ENCODE measurements around the gene GK. TPM values are rescaled to one million over a fixed set of nuclear protein-coding genes. Genes with fewer than 3 reads are reported as not detected.

The GK gene
- total and polyA plus RNA-seq, 9 of the 15 experiments (the other 6 are each of a cell fraction or from before 2014, with no cell fraction given), result 8.0 to 15.7 (median 12.4) TPM

DNA sequence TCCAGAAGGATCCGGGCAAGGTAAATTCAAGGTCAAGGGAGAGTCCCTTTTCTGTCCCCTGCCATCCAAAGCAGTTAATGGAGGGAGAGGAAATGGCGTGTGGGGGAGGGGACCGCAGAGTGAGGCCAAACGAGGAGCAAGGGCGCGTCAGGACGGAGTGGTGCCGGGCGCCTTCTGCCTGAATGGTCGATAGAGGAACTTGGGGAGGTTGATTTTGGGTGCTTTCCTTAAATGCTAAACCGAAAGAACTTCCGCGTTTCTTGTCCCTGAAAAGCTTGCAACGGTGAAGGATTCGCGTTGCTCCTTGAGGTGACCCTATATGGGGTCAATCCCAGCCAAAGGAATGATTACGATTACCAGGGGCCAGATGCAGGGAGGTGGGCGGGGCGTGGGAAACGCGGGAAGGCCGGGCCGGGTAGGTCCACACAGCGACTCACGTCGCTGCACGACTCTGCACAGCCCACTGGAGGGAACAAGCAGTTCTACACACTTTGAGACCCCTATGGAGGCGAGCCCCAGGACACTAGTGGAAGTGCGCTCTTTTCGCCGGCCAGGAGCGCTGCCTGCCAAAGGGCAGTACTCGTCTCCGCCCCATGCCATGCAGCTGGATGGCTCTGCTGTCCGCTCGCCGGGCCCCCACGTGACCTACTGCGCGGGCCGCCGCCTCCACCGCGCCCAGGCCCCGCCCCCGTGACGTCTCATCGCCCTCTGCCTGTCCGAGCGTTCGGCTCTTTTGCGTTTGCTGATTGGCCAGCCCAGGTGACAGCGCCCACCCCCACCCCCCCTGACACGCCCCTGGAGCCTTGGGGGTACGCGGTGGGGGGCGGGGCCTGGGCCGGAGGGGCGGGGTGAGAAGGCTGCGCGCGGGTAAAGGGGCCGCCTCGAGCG is 452 bp upstream of the GK start (continued):
- TF ChIP-seq, protein P1, sequence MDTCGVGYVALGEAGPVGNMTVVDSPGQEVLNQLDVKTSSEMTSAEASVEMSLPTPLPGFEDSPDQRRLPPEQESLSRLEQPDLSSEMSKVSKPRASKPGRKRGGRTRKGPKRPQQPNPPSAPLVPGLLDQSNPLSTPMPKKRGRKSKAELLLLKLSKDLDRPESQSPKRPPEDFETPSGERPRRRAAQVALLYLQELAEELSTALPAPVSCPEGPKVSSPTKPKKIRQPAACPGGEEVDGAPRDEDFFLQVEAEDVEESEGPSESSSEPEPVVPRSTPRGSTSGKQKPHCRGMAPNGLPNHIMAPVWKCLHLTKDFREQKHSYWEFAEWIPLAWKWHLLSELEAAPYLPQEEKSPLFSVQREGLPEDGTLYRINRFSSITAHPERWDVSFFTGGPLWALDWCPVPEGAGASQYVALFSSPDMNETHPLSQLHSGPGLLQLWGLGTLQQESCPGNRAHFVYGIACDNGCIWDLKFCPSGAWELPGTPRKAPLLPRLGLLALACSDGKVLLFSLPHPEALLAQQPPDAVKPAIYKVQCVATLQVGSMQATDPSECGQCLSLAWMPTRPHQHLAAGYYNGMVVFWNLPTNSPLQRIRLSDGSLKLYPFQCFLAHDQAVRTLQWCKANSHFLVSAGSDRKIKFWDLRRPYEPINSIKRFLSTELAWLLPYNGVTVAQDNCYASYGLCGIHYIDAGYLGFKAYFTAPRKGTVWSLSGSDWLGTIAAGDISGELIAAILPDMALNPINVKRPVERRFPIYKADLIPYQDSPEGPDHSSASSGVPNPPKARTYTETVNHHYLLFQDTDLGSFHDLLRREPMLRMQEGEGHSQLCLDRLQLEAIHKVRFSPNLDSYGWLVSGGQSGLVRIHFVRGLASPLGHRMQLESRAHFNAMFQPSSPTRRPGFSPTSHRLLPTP (IDR thresholded peaks at IDR 0.05; ENCODE audit: borderline replicate concordance, extremely low read depth, insufficient read length), result no peak
- no peak for TF ChIP-seq TEAD1 (CRISPR knock-in tag; IDR thresholded peaks at IDR 0.05)
- TF ChIP-seq, protein P2, sequence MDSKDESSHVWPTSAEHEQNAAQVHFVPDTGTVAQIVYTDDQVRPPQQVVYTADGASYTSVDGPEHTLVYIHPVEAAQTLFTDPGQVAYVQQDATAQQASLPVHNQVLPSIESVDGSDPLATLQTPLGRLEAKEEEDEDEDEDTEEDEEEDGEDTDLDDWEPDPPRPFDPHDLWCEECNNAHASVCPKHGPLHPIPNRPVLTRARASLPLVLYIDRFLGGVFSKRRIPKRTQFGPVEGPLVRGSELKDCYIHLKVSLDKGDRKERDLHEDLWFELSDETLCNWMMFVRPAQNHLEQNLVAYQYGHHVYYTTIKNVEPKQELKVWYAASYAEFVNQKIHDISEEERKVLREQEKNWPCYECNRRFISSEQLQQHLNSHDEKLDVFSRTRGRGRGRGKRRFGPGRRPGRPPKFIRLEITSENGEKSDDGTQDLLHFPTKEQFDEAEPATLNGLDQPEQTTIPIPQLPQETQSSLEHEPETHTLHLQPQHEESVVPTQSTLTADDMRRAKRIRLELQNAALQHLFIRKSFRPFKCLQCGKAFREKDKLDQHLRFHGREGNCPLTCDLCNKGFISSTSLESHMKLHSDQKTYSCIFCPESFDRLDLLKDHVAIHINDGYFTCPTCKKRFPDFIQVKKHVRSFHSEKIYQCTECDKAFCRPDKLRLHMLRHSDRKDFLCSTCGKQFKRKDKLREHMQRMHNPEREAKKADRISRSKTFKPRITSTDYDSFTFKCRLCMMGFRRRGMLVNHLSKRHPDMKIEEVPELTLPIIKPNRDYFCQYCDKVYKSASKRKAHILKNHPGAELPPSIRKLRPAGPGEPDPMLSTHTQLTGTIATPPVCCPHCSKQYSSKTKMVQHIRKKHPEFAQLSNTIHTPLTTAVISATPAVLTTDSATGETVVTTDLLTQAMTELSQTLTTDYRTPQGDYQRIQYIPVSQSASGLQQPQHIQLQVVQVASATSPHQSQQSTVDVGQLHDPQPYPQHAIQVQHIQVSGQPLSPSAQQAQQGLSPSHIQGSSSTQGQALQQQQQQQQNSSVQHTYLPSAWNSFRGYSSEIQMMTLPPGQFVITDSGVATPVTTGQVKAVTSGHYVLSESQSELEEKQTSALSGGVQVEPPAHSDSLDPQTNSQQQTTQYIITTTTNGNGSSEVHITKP (IDR thresholded peaks at IDR 0.05; ENCODE audit: partially characterized antibody), result peak; percentile 88
- TF ChIP-seq MTF1 (CRISPR knock-in tag; IDR thresholded peaks at IDR 0.05; ENCODE audit: borderline replicate concordance), result no peak
- TF ChIP-seq KLF10 (CRISPR knock-in tag; IDR thresholded peaks at IDR 0.05), result no peak
- TF ChIP-seq NCOA1 (IDR thresholded peaks at IDR 0.05; ENCODE audit: low read depth), result no peak
- TF ChIP-seq MEF2D (tag; conservative IDR thresholded peaks at IDR 0.05; ENCODE audit: low read depth), result no peak
- no peak for TF ChIP-seq BRCA1 (IDR thresholded peaks at IDR 0.05)
- no peak for TF ChIP-seq BRCA1 (CRISPR knock-in tag; IDR thresholded peaks at IDR 0.05)
- no peak for TF ChIP-seq ZBTB8A (IDR thresholded peaks at IDR 0.05; ENCODE audit: partially characterized antibody)
- TF ChIP-seq ZNF165 (CRISPR knock-in tag; IDR thresholded peaks at IDR 0.05; ENCODE audit: borderline replicate concordance), result no peak
- TF ChIP-seq MAFF (IDR thresholded peaks at IDR 0.05; ENCODE audit: low read length), result no peak
- TF ChIP-seq RCOR1 (IDR thresholded peaks at IDR 0.05; ENCODE audit: borderline replicate concordance in 1 of 2, low read depth in 2 of 2, low read length in 2 of 2), result 0 out of 4 replicates have a peak, but pooled peaks of 1 of the 2 experiments have one; percentile 3
- TF ChIP-seq ZFP1 (CRISPR knock-in tag; IDR thresholded peaks at IDR 0.05), result no peak
- peak; percentile 93 for TF ChIP-seq NFRKB (IDR thresholded peaks at IDR 0.05; ENCODE audit: low read depth)
- TF ChIP-seq, protein P3, sequence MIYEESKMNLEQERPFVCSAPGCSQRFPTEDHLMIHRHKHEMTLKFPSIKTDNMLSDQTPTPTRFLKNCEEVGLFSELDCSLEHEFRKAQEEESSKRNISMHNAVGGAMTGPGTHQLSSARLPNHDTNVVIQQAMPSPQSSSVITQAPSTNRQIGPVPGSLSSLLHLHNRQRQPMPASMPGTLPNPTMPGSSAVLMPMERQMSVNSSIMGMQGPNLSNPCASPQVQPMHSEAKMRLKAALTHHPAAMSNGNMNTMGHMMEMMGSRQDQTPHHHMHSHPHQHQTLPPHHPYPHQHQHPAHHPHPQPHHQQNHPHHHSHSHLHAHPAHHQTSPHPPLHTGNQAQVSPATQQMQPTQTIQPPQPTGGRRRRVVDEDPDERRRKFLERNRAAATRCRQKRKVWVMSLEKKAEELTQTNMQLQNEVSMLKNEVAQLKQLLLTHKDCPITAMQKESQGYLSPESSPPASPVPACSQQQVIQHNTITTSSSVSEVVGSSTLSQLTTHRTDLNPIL (CRISPR knock-in tag; IDR thresholded peaks at IDR 0.05), result no peak
- no peak for TF ChIP-seq CBX2 (IDR thresholded peaks at IDR 0.05; ENCODE audit: insufficient read depth, low read length, poor library complexity, severe bottlenecking)
- no peak for TF ChIP-seq ZNF445 (CRISPR knock-in tag; IDR thresholded peaks at IDR 0.05; ENCODE audit: low read depth)
- no peak for TF ChIP-seq RHOXF2B (CRISPR knock-in tag; conservative IDR thresholded peaks at IDR 0.05)
- TF ChIP-seq ETS2 (tag; IDR thresholded peaks at IDR 0.05; ENCODE audit: borderline replicate concordance, poor library complexity, severe bottlenecking), result no peak

All from K562 (cell line).